ENCODE data around the gene DNAJC28. TPM values are rescaled to one million over a fixed set of nuclear protein-coding genes. Genes with fewer than 3 reads are reported as not detected.

Gene DNAJC28
- total RNA-seq, 3 donors from 2014 or later: 0.11 to 0.16 TPM; not detected in 1

- Mint-ChIP-seq H3K9me3 (peaks cover 5% of the 10 kb centered on the region), H3K36me3 (ENCODE audit: insufficient read depth) (peaks cover 44% of the 10 kb centered on the region), H3K4me3 (no peak overlapping the region), H3K27me3 (ENCODE audit: low read depth) (no peaks in the 10 kb centered on the region), H3K4me1 (ENCODE audit: low read depth) (no peaks in the 10 kb centered on the region)
- DNase-seq (no peak), ATAC-seq (no peak)
These were observed 14.3 kb upstream of the DNAJC28 start for GRCh38 chr21:33505833-33506232.

- Mint-ChIP-seq H3K9me3 (no peaks in the 10 kb centered on the region), H3K27me3 (ENCODE audit: low read depth) (no peaks in the 10 kb centered on the region), H3K36me3 (ENCODE audit: insufficient read depth) (no peaks in the 10 kb centered on the region), H3K4me1 (ENCODE audit: low read depth) (peaks cover 5% of the 10 kb centered on the region), H3K4me3 (no peak overlapping the region)
- ATAC-seq (no peak), DNase-seq (no peak)
These were observed 4.8 kb upstream of the DNAJC28 start for GRCh38 chr21:33496345-33496744.

GRCh38 chr21:33495743-33496142 is 4.2 kb upstream of the DNAJC28 start:
- Mint-ChIP-seq H3K36me3 (ENCODE audit: insufficient read depth) (no peaks in the 10 kb centered on the region), H3K4me1 (ENCODE audit: low read depth) (peaks cover 9% of the 10 kb centered on the region), H3K27me3 (ENCODE audit: low read depth) (no peaks in the 10 kb centered on the region), H3K4me3 (no peak overlapping the region), H3K9me3 (no peaks in the 10 kb centered on the region)
- ATAC-seq (no peak), DNase-seq (no peak)

DNA sequence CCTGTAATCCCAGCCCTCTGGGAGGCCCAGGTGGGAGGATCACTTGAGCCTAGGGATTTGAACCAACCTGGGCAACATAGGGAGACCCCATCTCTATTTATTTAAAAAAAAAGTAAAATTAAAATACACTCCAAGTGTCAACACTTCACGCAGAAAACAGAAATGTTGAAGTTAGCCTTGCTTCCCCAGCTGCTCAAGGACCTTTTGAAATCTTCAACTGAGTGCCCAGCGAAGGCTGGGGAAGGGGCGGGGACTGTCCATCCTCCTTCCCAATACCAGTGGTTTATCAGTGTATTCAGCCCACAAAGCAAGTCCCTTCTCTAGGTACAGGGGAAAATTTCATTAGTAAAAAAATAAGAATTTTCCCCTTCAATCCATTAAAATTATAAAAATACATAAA is 2.2 kb upstream of the DNAJC28 start:
- DNase-seq (no peak), ATAC-seq (no peak)
- no peaks in the 10 kb centered on the region for H3K9me3 Mint-ChIP-seq
- no peak overlapping the region for H3K4me3 Mint-ChIP-seq
- H3K4me1 Mint-ChIP-seq (ENCODE audit: low read depth): peaks cover 10% of the 10 kb centered on the region
- no peaks in the 10 kb centered on the region for H3K27me3 Mint-ChIP-seq (ENCODE audit: low read depth)
- H3K36me3 Mint-ChIP-seq (ENCODE audit: insufficient read depth): no peaks in the 10 kb centered on the region

DNA sequence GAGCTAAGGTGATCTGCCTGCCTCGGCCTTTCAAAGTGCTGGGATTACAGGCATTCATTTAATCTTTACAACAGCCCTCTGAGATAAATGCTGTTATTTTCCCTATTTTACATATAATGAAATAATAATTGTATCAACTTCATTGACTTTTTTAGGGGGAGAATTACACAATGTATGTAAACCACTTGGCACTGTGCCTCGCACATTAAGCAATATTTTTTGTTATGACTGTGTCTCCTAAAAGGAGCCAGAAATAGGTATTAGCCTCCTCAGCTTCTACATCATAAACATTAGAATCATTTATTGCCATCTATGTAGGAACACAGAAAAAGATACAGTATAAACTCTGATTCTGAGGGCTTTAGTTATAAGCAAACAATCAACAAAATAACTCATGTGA is 1.1 kb upstream of the DNAJC28 start:
- Mint-ChIP-seq H3K4me1 (ENCODE audit: low read depth) (peaks cover 10% of the 10 kb centered on the region), H3K27me3 (ENCODE audit: low read depth) (no peaks in the 10 kb centered on the region), H3K36me3 (ENCODE audit: insufficient read depth) (no peaks in the 10 kb centered on the region), H3K4me3 (peak overlapping the region; percentile 47), H3K9me3 (no peaks in the 10 kb centered on the region)
- ATAC-seq: no peak
- no peak for DNase-seq

GRCh38 chr21:33490991-33491372 is 534 bp downstream of the DNAJC28 start:
- no peaks in the 10 kb centered on the region for H3K36me3 Mint-ChIP-seq (ENCODE audit: insufficient read depth)
- H3K4me1 Mint-ChIP-seq (ENCODE audit: low read depth): peaks cover 10% of the 10 kb centered on the region
- no peaks in the 10 kb centered on the region for H3K9me3 Mint-ChIP-seq
- peak in 1 of 2 donors; percentile 1 for ATAC-seq
- no peaks in the 10 kb centered on the region for H3K27me3 Mint-ChIP-seq (ENCODE audit: low read depth)
- no peak for DNase-seq
- H3K4me3 Mint-ChIP-seq: peak overlapping the region; percentile 94

GRCh38 chr21:33488936-33489335 is 2.6 kb downstream of the DNAJC28 start:
- no peaks in the 10 kb centered on the region for H3K9me3 Mint-ChIP-seq
- H3K27me3 Mint-ChIP-seq (ENCODE audit: low read depth): no peaks in the 10 kb centered on the region
- H3K4me3 Mint-ChIP-seq: no peak overlapping the region
- H3K4me1 Mint-ChIP-seq (ENCODE audit: low read depth): peaks cover 10% of the 10 kb centered on the region
- H3K36me3 Mint-ChIP-seq (ENCODE audit: insufficient read depth): no peaks in the 10 kb centered on the region
- no peak for DNase-seq
- ATAC-seq: no peak

GRCh38 chr21:33487996-33488395 is 3.5 kb downstream of the DNAJC28 start:
- DNase-seq: no peak
- Mint-ChIP-seq H3K36me3 (ENCODE audit: insufficient read depth) (no peaks in the 10 kb centered on the region), H3K4me1 (ENCODE audit: low read depth) (peaks cover 10% of the 10 kb centered on the region), H3K9me3 (no peaks in the 10 kb centered on the region), H3K27me3 (ENCODE audit: low read depth) (no peaks in the 10 kb centered on the region), H3K4me3 (no peak overlapping the region)
- ATAC-seq: no peak

- no peaks in the 10 kb centered on the region for H3K27me3 Mint-ChIP-seq (ENCODE audit: low read depth)
- ATAC-seq (no peak), DNase-seq (no peak)
- no peaks in the 10 kb centered on the region for H3K36me3 Mint-ChIP-seq (ENCODE audit: insufficient read depth)
- H3K4me3 Mint-ChIP-seq: no peak overlapping the region
- no peaks in the 10 kb centered on the region for H3K9me3 Mint-ChIP-seq
- peaks cover 15% of the 10 kb centered on the region for H3K4me1 Mint-ChIP-seq (ENCODE audit: low read depth)
These were observed 10.1 kb downstream of the DNAJC28 start for GRCh38 chr21:33481314-33481943.

- peak overlapping the region; percentile 90 for H3K4me3 Mint-ChIP-seq
- no peaks in the 10 kb centered on the region for H3K27me3 Mint-ChIP-seq (ENCODE audit: low read depth)
- peaks cover 15% of the 10 kb centered on the region for H3K4me1 Mint-ChIP-seq (ENCODE audit: low read depth)
- ATAC-seq (no peak), DNase-seq (no peak)
- no peaks in the 10 kb centered on the region for H3K36me3 Mint-ChIP-seq (ENCODE audit: insufficient read depth)
- H3K9me3 Mint-ChIP-seq: no peaks in the 10 kb centered on the region
These were observed 10.9 kb downstream of the DNAJC28 start for GRCh38 chr21:33480481-33481103.

- Mint-ChIP-seq H3K27me3 (ENCODE audit: low read depth) (no peaks in the 10 kb centered on the region), H3K9me3 (no peaks in the 10 kb centered on the region), H3K4me1 (ENCODE audit: low read depth) (peaks cover 15% of the 10 kb centered on the region), H3K4me3 (peak within 1 kb of the TSS; percentile 90), H3K36me3 (ENCODE audit: insufficient read depth) (no peaks in the 10 kb centered on the region)
- peak; percentile 94 for DNase-seq
- peak; percentile 95 to 96 for ATAC-seq
These were observed 11.6 kb downstream of the DNAJC28 start, which contains the start of gene TMEM50B for GRCh38 chr21:33479679-33480480. TMEM50B (minus strand) TSS chr21:33479974; CDS start chr21:33468885, 11,089 bp downstream.

DNA sequence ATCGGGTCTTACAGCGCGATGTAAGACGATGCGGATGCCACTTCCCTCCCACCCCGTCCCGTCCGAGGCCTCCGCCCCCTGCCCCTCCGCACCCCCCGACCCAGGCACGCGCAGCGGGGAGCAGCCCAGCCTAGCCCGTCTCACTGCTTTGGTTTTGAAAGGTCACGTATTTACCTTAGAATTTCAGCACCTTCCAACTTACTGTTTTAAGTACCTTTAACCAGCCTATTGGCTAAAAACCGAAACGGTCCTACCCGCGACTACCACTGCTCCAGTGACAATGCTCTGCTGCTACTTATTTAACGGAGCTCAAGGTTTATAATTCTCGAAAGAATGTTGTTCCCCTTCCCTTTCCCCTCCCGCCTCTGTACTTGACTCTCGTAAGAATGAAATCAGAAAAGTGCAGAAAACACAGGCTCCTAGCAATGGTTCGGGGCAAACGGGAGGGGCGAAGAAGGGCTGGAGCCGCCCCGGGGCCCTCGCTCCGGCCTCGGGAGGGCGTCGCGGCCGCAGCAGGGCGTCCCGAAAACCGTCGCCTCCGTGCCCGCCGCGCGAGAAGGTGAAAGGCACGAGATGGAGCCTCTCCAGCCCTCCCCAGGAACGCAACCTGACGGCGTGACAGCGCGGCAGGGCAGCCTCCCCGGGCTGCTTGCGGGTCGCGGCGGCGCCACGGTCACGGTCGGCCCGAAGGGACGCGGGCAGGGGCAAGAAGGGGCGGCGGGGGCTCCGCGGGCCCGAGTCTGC is 12.4 kb downstream of the DNAJC28 start:
- Mint-ChIP-seq H3K4me1 (ENCODE audit: low read depth) (peaks cover 15% of the 10 kb centered on the region), H3K4me3 (peak overlapping the region; percentile 90), H3K27me3 (ENCODE audit: low read depth) (no peaks in the 10 kb centered on the region), H3K9me3 (no peaks in the 10 kb centered on the region), H3K36me3 (ENCODE audit: insufficient read depth) (no peaks in the 10 kb centered on the region)
- ATAC-seq (peak; percentile 17 to 19), DNase-seq (peak; percentile 20)

DNA sequence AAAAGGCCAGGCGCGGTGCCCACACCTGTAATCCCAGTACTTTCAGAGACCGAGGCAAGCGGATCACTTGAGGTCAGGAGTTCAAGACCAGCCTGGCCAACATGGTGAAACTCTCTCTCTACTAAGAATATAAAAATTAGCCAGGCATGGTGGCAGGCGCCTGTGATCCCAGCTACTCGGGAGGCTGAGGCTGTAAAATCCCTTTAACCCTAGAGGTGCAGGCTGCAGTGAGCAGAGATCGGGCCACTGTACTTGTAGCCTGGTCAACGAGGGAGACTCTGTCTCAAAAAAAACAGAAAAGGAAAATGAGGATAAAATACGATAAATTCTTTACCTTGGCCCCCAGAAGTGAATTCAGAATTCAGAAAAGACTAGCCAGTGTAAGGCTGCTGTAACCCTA is 13.3 kb downstream of the DNAJC28 start:
- Mint-ChIP-seq H3K4me3 (peak overlapping the region; percentile 90), H3K4me1 (ENCODE audit: low read depth) (peaks cover 21% of the 10 kb centered on the region), H3K27me3 (ENCODE audit: low read depth) (no peaks in the 10 kb centered on the region), H3K36me3 (ENCODE audit: insufficient read depth) (no peaks in the 10 kb centered on the region), H3K9me3 (no peaks in the 10 kb centered on the region)
- DNase-seq (no peak), ATAC-seq (no peak)

DNA sequence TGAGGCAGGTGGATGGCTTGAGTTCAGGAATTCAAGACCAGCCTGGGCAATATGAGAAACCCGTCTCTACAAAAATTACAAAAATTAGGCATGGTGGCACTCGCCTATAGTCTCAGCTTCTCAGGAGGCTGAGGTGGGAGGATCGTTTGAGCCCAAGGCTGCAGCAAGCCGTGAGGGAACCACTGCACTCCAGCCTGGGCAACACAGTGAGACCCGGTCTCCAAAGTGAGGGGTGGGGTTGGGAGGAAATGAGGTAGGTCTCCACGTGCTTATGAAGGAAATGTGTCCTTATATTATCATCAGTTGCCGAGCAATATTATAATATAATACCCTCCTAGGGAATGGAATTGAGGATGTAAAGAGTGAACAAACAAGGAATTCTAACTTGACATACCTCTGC is 14.4 kb downstream of the DNAJC28 start:
- no peak for ATAC-seq

More for the DNA sequence above, 14.4 kb downstream of the DNAJC28 start:
- Mint-ChIP-seq H3K9me3 (no peaks in the 10 kb centered on the region), H3K27me3 (ENCODE audit: low read depth) (no peaks in the 10 kb centered on the region), H3K4me3 (peak overlapping the region; percentile 54), H3K36me3 (ENCODE audit: insufficient read depth) (peaks cover 2% of the 10 kb centered on the region), H3K4me1 (ENCODE audit: low read depth) (peaks cover 21% of the 10 kb centered on the region)
- DNase-seq: no peak

Data from activated T-cell treated with anti-CD3 and anti-CD28 coated beads, Interleukin-2, amount 50 U/mL, for 4 hours (primary cell).